HepG2 (cell line): ENCODE results near the gene USP1. TPM values are rescaled to one million over a fixed set of nuclear protein-coding genes. Genes with fewer than 3 reads are reported as not detected.

Experiments used
- ATAC-seq: fragments of 200-7000 bp; cut with Tn5 transposase; 3 replicates; pipeline ENCODE4 v1.9.1; 2020; ENCODE audit warnings: mild to moderate bottlenecking, moderate library complexity
- BruUV-seq: library from RNA; stranded (reverse); fragments of 400-500 nt; replicated peaks from 2 replicates; lab custom pipeline; 2021; lab: Mats Ljungman, UMichigan
- CTCF ChIA-PET: fragments of 300-600 bp; formaldehyde crosslinking; extraction: SDS; loops from one replicate; lab custom pipeline; 2021; ENCODE audit warnings: low total read pairs, inconsistent platforms, low intra/inter-chr PET ratio; lab: Yijun Ruan, JAX
- POLR2A ChIA-PET: fragments of 350-600 bp; sonication (Branson Sonifier 250); formaldehyde crosslinking; loops from one replicate; lab custom pipeline; 2020; ENCODE audit warnings: antibody characterized with exemption, inconsistent platforms; lab: Yijun Ruan, JAX
- DNase-seq: peaks from one replicate; pipeline ENCODE4 v3.0.0-alpha.2; 2015; ENCODE audit warnings: low spot score
- FAIRE-seq: peaks from 3 replicates; lab custom pipeline; 2011; peaks lifted over from hg19 to GRCh38; lab: Jason Lieb, UNC
- H2AFZ ChIP-seq: one replicate; pipeline ENCODE4 v1.6.1; 2011; ENCODE audit warnings: low read length, inconsistent platforms
- H3K27ac ChIP-seq: fragments of 300-600 bp; 3 replicates; pipeline ENCODE4 v1.8.0; 2011; ENCODE audit warnings: mixed run types, mild to moderate bottlenecking, mixed read lengths, low read length, inconsistent platforms; ENCODE audit not compliant: insufficient read depth; ENCODE audit errors: extremely low read length
- H3K27me3 ChIP-seq, 2 experiments: fragments of 200-600 bp in 1 of 2; 2 replicates in 1 of 2; 3 replicates in 1 of 2; pipeline versions ENCODE4 v1.6.0 to v1.8.0; 2011; ENCODE audit warnings: low read length in 2 of 2, mild to moderate bottlenecking in 2 of 2, moderate library complexity in 2 of 2, inconsistent platforms in 1 of 2; ENCODE audit not compliant: insufficient read depth in 2 of 2, control insufficient read depth in 1 of 2
- H3K36me3 ChIP-seq, 2 experiments: fragments of 200-600 bp in 1 of 2; replicated peaks in 1 of 2; 2 replicates in 1 of 2; 3 replicates in 1 of 2; pipeline versions ENCODE4 v1.5.1 to v1.8.0; 2011; ENCODE audit warnings: low read length in 2 of 2, inconsistent platforms in 1 of 2; ENCODE audit not compliant: insufficient read depth in 2 of 2, control insufficient read depth in 1 of 2
- H3K4me1 ChIP-seq: 2 replicates; pipeline ENCODE4 v1.5.1; 2012; ENCODE audit warnings: low read length, inconsistent platforms; ENCODE audit not compliant: insufficient read depth
- H3K4me2 ChIP-seq: 2 replicates; pipeline ENCODE4 v1.6.0; 2011; ENCODE audit warnings: low read depth, low read length, inconsistent platforms
- H3K4me3 ChIP-seq, 3 experiments: fragments of 200-600 bp in 1 of 3; sonication (generic), shearing (Covaris generic) in 1 of 3; replicated peaks in 1 of 3; 2 replicates each; pipeline ENCODE4 v1.5.1; 2011 to 2016; ENCODE audit warnings: low read length in 3 of 3, inconsistent platforms in 2 of 3, low read depth in 2 of 3, mild to moderate bottlenecking in 2 of 3, control low read depth in 1 of 3, mixed read lengths in 1 of 3; ENCODE audit not compliant: insufficient read depth in 1 of 3
- H3K79me2 ChIP-seq: one replicate; pipeline ENCODE4 v1.6.1; 2011; ENCODE audit warnings: low read length, inconsistent platforms; ENCODE audit not compliant: insufficient read depth
- H3K9ac ChIP-seq: 2 replicates; pipeline ENCODE4 v1.6.0; 2011; ENCODE audit warnings: mild to moderate bottlenecking, low read depth, low read length, inconsistent platforms; ENCODE audit not compliant: insufficient read depth
- H3K9me3 ChIP-seq: 2 replicates; pipeline ENCODE4 v1.5.1; 2012; ENCODE audit warnings: mild to moderate bottlenecking, low read length
- H4K20me1 ChIP-seq: 2 replicates; pipeline ENCODE4 v1.6.0; 2011; ENCODE audit warnings: inconsistent platforms, mild to moderate bottlenecking, low read length, moderate library complexity; ENCODE audit not compliant: insufficient read depth
- BCLAF1 ChIP-seq: fragments of 450-650 bp; IDR thresholded peaks from 2 replicates; pipeline ENCODE4 v1.6.1; 2017; ENCODE audit warnings: mild to moderate bottlenecking
- BORCS8-MEF2B ChIP-seq: sonication (generic); formaldehyde crosslinking; IDR thresholded peaks from 2 replicates; pipeline ENCODE4 v1.8.0; 2022; ENCODE audit warnings: mild to moderate bottlenecking, missing genetic modification reagents
- CBX2 ChIP-seq, 2 experiments: fragments of 200-600 bp in 1 of 2; sonication (generic); formaldehyde crosslinking in 1 of 2; IDR thresholded peaks; 2 replicates each; pipeline versions ENCODE4 v1.7.0 to v1.8.1; 2018 to 2022; ENCODE audit warnings: low read depth in 2 of 2, low read length in 1 of 2, mild to moderate bottlenecking in 1 of 2, missing genetic modification reagents in 1 of 2
- HHEX ChIP-seq: IDR thresholded peaks from 2 replicates; pipeline ENCODE4 v1.6.1; 2016; ENCODE audit warnings: control low read depth
- MED13 ChIP-seq: sonication (generic); formaldehyde crosslinking; IDR thresholded peaks from 2 replicates; pipeline ENCODE4 v1.5.0; 2020; ENCODE audit warnings: missing genetic modification reagents
- ZBTB39 ChIP-seq: sonication (generic); formaldehyde crosslinking; IDR thresholded peaks from 2 replicates; pipeline ENCODE4 v1.5.0; 2020; ENCODE audit warnings: missing genetic modification reagents
- ZNF329 ChIP-seq: sonication (generic); formaldehyde crosslinking; IDR thresholded peaks from 2 replicates; pipeline ENCODE4 v1.9.0; 2021; ENCODE audit warnings: low read depth, mild to moderate bottlenecking, missing genetic modification reagents
- ZNF543 ChIP-seq: sonication (generic); formaldehyde crosslinking; IDR thresholded peaks from 2 replicates; pipeline ENCODE4 v1.4.0; 2020; ENCODE audit warnings: mild to moderate bottlenecking, missing genetic modification reagents
- ZNF616 ChIP-seq: sonication (generic); formaldehyde crosslinking; IDR thresholded peaks from 2 replicates; pipeline ENCODE4 v1.5.0; 2020; ENCODE audit warnings: low read depth, mild to moderate bottlenecking, missing genetic modification reagents
- ZNF775 ChIP-seq: sonication (generic); formaldehyde crosslinking; IDR thresholded peaks from 2 replicates; pipeline ENCODE4 v1.4.0; 2020; ENCODE audit warnings: missing genetic modification reagents, mild to moderate bottlenecking, moderate library complexity, borderline replicate concordance
- WGBS: methylation state at CpG from one replicate; pipeline ENCODE4 v1.1.6; 2017; ENCODE audit warnings: low lambda C conversion rate; 5-methylcytosine and 5-hydroxymethylcytosine counted together
- in situ Hi-C: cut with HindIII; loops from 2 replicates; pipeline ENCODE4 v1.10.0; 2017; ENCODE audit warnings: low pct_unique_long_range_greater_than_20kb; ENCODE audit not compliant: extremely low pct_ligation_motif_present
- intact Hi-C: fragments of 100-400 bp; cut with micrococcal nuclease; formaldehyde crosslinking; loops from one replicate; pipeline ENCODE4 v1.10.0; 2022; ENCODE audit not compliant: unreplicated experiment
- polyA plus RNA-seq, 8 experiments: library from polyadenylated mRNA; depleted of rRNA in 3 of 8; stranded (reverse) in 7 of 8; unstranded in 1 of 8; fragments of >200 nt; fragmentation: Illumina TruSeq in 4 of 8; extraction: Trizol in 4 of 8; gene quantifications; 2 replicates each; pipeline versions ENCODE4 v1.2.1 to v1.2.3, GENCODE V29; 2011 to 2016; ENCODE audit warnings: low read depth in 4 of 8, missing spikeins in 1 of 8, mixed read lengths in 1 of 8; ENCODE audit not compliant: insufficient read depth in 1 of 8
- total RNA-seq, 5 experiments: library from RNA; depleted of rRNA; stranded (reverse); fragments of >200 nt; fragmentation: Illumina TruSeq; extraction: Trizol; gene quantifications; 2 replicates each; pipeline ENCODE4 v1.2.3, GENCODE V29; 2016; ENCODE audit warnings: low read depth in 1 of 5

Gene USP1
- total and polyA plus RNA-seq, 2 of the 13 experiments (the other 11 are each of a cell fraction or from before 2014, with no cell fraction given), result 9.0 to 64.6 TPM

GRCh38 chr1:62401034-62401760 is 35.7 kb upstream of the USP1 start:
- Histone ChIP-seq H3K4me3 (no peak overlapping the region), H4K20me1 (no peaks in the 10 kb centered on the region), H3K36me3 (no peaks in the 10 kb centered on the region), H3K27ac (no peak overlapping the region), H3K9ac (no peak overlapping the region), H2AFZ (no peak overlapping the region), H3K4me1 (no peaks in the 10 kb centered on the region), H3K9me3 (no peaks in the 10 kb centered on the region), H3K79me2 (no peaks in the 10 kb centered on the region), H3K27me3 (no peaks in the 10 kb centered on the region), H3K4me2 (no peak overlapping the region)
- ATAC-seq (no peak), DNase-seq (no peak), FAIRE-seq (no peak)
- TF ChIP-seq ZBTB39 (CRISPR knock-in tag), result no peak
- no peak for TF ChIP-seq MED13 (CRISPR knock-in tag)
- TF ChIP-seq ZNF775 (CRISPR knock-in tag), result no peak
- no peak for TF ChIP-seq BCLAF1
- TF ChIP-seq BORCS8-MEF2B (CRISPR knock-in tag), result no peak
- TF ChIP-seq ZNF329 (CRISPR knock-in tag), result no peak
- no peak for TF ChIP-seq ZNF616 (CRISPR knock-in tag)
- no peak for TF ChIP-seq CBX2 (IDR thresholded peaks at IDR 0.05; ENCODE audit: low read depth, low read length)
- no peak for TF ChIP-seq CBX2 (CRISPR knock-in tag; IDR thresholded peaks at IDR 0.05; ENCODE audit: low read depth)
- TF ChIP-seq HHEX (CRISPR knock-in tag), result no peak
- TF ChIP-seq ZNF543 (CRISPR knock-in tag), result no peak
- POLR2A ChIA-PET, result no interaction called here
- intact Hi-C loops, result no loop called here
- WGBS, result 54% methylated on average over 5 of the region's 5 CpGs
- CTCF ChIA-PET, result no interaction called here
- in situ Hi-C loops, result no loop called here
- no TSS peak for BruUV-seq
